GM12872 (cell line): Measurements from ENCODE around the gene TMEM87B.

Experiments used
- CTCF ChIP-seq: IDR thresholded peaks from 3 replicates; pipeline ENCODE4 v1.5.1; 2011; ENCODE audit warnings: low read depth, mild to moderate bottlenecking, low read length, moderate library complexity; ENCODE audit not compliant: insufficient read depth

Gene TMEM87B

GRCh38 chr2:112153179-112153490 lies 98.1 kb downstream of the TMEM87B start:
- TF ChIP-seq CTCF, result no peak

DNA sequence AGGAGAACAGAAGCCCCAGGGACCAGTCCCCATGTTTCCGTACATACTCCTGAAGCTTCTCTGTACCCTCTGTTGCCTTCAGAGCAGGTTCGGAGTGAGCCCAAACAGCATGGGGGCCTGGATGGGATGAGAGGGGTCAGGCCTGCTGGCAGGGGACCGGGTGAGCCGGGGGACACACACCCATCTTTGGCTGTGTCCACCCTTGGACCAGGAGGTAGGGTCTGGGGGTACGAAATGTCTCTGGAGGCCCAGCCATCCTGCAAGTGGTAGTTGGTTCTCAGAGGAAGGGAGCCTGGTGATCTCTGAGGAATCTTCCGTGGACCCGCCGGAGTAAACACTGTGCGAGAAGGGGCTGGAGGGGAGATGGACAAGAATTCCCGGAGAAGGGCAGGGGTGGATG lies 98.4 kb downstream of the TMEM87B start:
- no peak for TF ChIP-seq CTCF

- no peak for TF ChIP-seq CTCF
Measured at GRCh38 chr2:112154246-112155117, 99.4 kb downstream of the TMEM87B start.

DNA sequence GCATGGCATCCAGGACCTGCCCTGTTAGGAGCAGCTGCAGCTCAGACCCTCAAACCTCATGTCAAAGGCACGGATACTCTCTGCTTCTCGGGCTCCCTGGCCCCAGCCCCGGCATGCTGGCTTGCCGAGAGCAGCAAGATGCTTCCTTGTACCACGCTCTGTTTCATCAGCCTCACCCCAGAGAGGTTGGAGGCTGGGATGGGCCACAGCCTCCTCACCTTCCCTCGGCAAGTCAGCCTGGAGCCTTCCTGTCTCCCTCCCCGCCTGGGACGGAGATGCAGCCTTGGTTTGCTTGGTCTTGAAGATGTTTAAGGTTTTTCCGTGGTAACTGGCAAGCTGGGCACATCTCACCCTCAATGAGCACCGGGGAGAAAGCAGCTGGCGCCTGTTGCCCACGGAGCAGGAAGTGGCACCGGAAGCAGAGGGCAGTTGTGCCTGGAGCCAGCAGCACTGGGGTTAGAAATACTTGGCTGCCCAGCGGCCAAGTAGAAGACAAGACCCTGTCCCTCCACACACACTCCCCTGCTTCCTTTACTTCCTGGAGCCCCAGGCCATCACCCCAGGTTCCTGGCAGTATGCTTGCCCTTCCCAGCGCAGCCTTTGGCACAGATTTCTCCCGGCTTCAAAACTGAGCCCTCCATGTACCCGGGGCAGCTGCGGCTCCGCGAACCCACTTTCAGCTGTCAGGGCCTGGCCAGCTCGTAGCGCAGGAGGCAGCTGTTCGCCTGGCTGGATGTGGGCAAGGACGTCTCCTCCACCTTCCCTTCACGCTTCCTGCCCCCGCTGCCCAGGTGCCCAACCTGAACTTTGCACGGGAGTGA lies 100.5 kb downstream of the TMEM87B start:
- TF ChIP-seq CTCF, result no peak

GRCh38 chr2:112156152-112156986 lies 101.3 kb downstream of the TMEM87B start:
- TF ChIP-seq CTCF, result no peak

- TF ChIP-seq CTCF, result no peak
Measured at GRCh38 chr2:112157472-112157871, 102.4 kb downstream of the TMEM87B start.

DNA sequence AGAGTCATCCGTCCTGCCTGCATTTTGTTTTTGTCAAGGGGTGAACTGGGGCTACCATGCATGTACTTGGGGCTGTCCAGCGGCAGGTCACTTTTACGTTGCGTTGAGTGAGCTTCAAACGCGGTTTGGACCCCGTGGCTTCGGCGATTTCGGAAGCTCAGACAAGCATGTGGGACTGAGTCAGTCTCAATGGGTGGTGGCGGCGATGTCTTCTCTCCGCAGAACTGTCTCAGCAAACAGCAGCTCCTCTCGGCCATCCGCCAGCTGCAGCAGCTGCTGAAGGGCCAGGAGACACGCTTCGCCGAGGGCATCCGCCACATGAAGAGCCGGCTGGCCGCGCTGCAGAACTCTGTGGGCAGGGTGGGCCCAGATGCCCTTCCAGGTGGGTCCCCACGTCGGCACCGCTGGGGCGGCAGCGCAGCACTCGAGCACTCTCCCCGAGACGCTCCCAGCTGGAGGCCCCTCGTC lies 104.4 kb downstream of the TMEM87B start:
- TF ChIP-seq CTCF, result no peak
